HCT116 (cell line): ENCODE measurements around the gene PADI3. TPM values are rescaled to one million over a fixed set of nuclear protein-coding genes. Genes with fewer than 3 reads are reported as not detected.

Experiments
- ATAC-seq: fragments of 200-7000 bp; cut with Tn5 transposase; 2 replicates; pipeline ENCODE4 v1.9.1; 2020; ENCODE audit warnings: mild to moderate bottlenecking, moderate library complexity
- BruUV-seq: library from RNA; stranded (reverse); fragments of 400-500 nt; replicated peaks from 2 replicates; lab custom pipeline; 2021; lab: Mats Ljungman, UMichigan
- CTCF ChIA-PET: fragments of 300-600 bp; sonication (Branson Sonifier 250); formaldehyde crosslinking; loops from one replicate; lab custom pipeline; 2021; ENCODE audit warnings: antibody characterized with exemption; lab: Charles Lee
- POLR2A ChIA-PET: fragments of 300-600, 350-600 bp; sonication (Branson Sonifier 250); formaldehyde crosslinking; loops from one replicate; lab custom pipeline; 2021; ENCODE audit warnings: antibody characterized with exemption; lab: Charles Lee
- RAD21 ChIA-PET, 2 experiments: fragments of 300-600 bp; sonication (Branson Sonifier 250); formaldehyde crosslinking; loops; one replicate each; lab custom pipeline; 2023; ENCODE audit warnings: low total read pairs in 2 of 2; ENCODE audit not compliant: uncharacterized antibody in 2 of 2, unreplicated experiment in 2 of 2, low non-redundant PET in 1 of 2; lab: Charles Lee
- DNase-seq: peaks from one replicate; pipeline ENCODE4 v3.0.0-alpha.2; 2010; ENCODE audit warnings: low read depth, low spot score
- H2AFZ ChIP-seq: fragments of 200-600 bp; shearing (Covaris generic), sonication (generic); 2 replicates; pipeline ENCODE4 v1.6.1; 2017; ENCODE audit warnings: low read depth, mixed run types, mixed read lengths, antibody characterized with exemption, low read length; ENCODE audit not compliant: poor library complexity, severe bottlenecking
- H3K27ac ChIP-seq: 2 replicates; pipeline ENCODE4 v1.5.1; 2012; ENCODE audit warnings: low read depth, low read length
- H3K27me3 ChIP-seq: fragments of 200-600 bp; sonication (generic); 2 replicates; pipeline ENCODE4 v1.6.1; 2016; ENCODE audit warnings: mixed run types, low read length, mixed read lengths; ENCODE audit not compliant: insufficient read depth
- H3K36me3 ChIP-seq, 2 experiments: fragments of 200-500 bp in 1 of 2; fragments of 200-600 bp in 1 of 2; sonication (Bioruptor generic) in 1 of 2; sonication (generic) in 1 of 2; 2 replicates each; pipeline versions ENCODE4 v1.5.1 to v1.6.1; 2014 to 2016; ENCODE audit warnings: low read length in 2 of 2, inconsistent platforms in 1 of 2, mixed read lengths in 1 of 2, mixed run types in 1 of 2; ENCODE audit not compliant: insufficient read depth in 2 of 2, control insufficient read depth in 1 of 2
- H3K4me1 ChIP-seq, 2 experiments: fragments of 200-600 bp in 1 of 2; sonication (generic) in 1 of 2; 2 replicates each; pipeline versions ENCODE4 v1.5.1 to v1.6.1; 2012 to 2017; ENCODE audit warnings: low read length in 2 of 2, inconsistent platforms in 1 of 2, mild to moderate bottlenecking in 1 of 2, mixed read lengths in 1 of 2, mixed run types in 1 of 2, moderate library complexity in 1 of 2; ENCODE audit not compliant: insufficient read depth in 2 of 2, control insufficient read depth in 1 of 2
- H3K4me2 ChIP-seq: fragments of 200-600 bp; sonication (generic); 2 replicates; pipeline ENCODE4 v1.6.1; 2017; ENCODE audit warnings: mixed run types, low read length, mixed read lengths
- H3K4me3 ChIP-seq, 2 experiments: fragments of 200-600 bp in 1 of 2; sonication (generic) in 1 of 2; replicated peaks in 1 of 2; 2 replicates each; pipeline ENCODE4 v1.5.1; 2011 to 2016; ENCODE audit warnings: low read length in 2 of 2, control low read depth in 1 of 2, low read depth in 1 of 2, mild to moderate bottlenecking in 1 of 2, mixed read lengths in 1 of 2, mixed run types in 1 of 2
- H3K79me2 ChIP-seq: fragments of 200-600 bp; sonication (generic); 2 replicates; pipeline ENCODE4 v1.6.1; 2017; ENCODE audit warnings: mild to moderate bottlenecking, mixed run types, low read length, moderate library complexity, mixed read lengths; ENCODE audit not compliant: insufficient read depth
- H3K9ac ChIP-seq: fragments of 200-600 bp; sonication (generic); 2 replicates; pipeline ENCODE4 v1.6.1; 2016; ENCODE audit warnings: low read length, mixed read lengths
- H3K9me2 ChIP-seq: fragments of 200-600 bp; sonication (generic), shearing (Covaris generic); 2 replicates; pipeline ENCODE4 v1.6.1; 2017; ENCODE audit warnings: mixed run types, mild to moderate bottlenecking, moderate library complexity; ENCODE audit not compliant: insufficient read depth
- H3K9me3 ChIP-seq, 2 experiments: fragments of 200-500 bp in 1 of 2; fragments of 200-600 bp in 1 of 2; sonication (Bioruptor generic) in 1 of 2; sonication (generic) in 1 of 2; 2 replicates each; pipeline ENCODE4 v1.6.1; 2014 to 2017; ENCODE audit warnings: low read length in 2 of 2, mixed read lengths in 2 of 2, inconsistent platforms in 1 of 2, low read depth in 1 of 2, mild to moderate bottlenecking in 1 of 2, mixed run types in 1 of 2, moderate library complexity in 1 of 2; ENCODE audit not compliant: control insufficient read depth in 1 of 2, insufficient read depth in 1 of 2
- H4K20me1 ChIP-seq: fragments of 200-600 bp; sonication (generic), shearing (Covaris generic); 2 replicates; pipeline ENCODE4 v1.6.1; 2017; ENCODE audit warnings: mixed run types, mild to moderate bottlenecking, moderate library complexity; ENCODE audit not compliant: insufficient read depth
- CEBPB ChIP-seq: IDR thresholded peaks from 2 replicates; pipeline ENCODE4 v1.6.1; 2012; ENCODE audit warnings: low read depth
- EZH2 ChIP-seq: fragments of 200-600 bp; sonication (generic); IDR thresholded peaks from 2 replicates; pipeline ENCODE4 v1.6.1; 2017; ENCODE audit warnings: antibody characterized with exemption, mixed run types
- FOSL1 ChIP-seq: IDR thresholded peaks from 2 replicates; pipeline ENCODE4 v1.6.1; 2012; ENCODE audit warnings: low read depth
- MAX ChIP-seq: IDR thresholded peaks from 2 replicates; pipeline ENCODE4 v1.6.1; 2012
- POLR2AphosphoS5 ChIP-seq: IDR thresholded peaks from 2 replicates; pipeline ENCODE4 v1.6.1; 2011; ENCODE audit warnings: mild to moderate bottlenecking, low read depth, low read length, moderate library complexity
- TCF7L2 ChIP-seq: IDR thresholded peaks from 2 replicates; pipeline ENCODE4 v1.7.0; 2011; ENCODE audit warnings: borderline replicate concordance, inconsistent platforms; ENCODE audit not compliant: insufficient read depth, insufficient read length; ENCODE audit errors: extremely low read depth
- YY1 ChIP-seq: IDR thresholded peaks from 2 replicates; pipeline ENCODE4 v1.6.1; 2011; ENCODE audit warnings: low read length, low read depth, moderate library complexity, mild to moderate bottlenecking; ENCODE audit not compliant: insufficient replicate concordance; ENCODE audit errors: extremely low read depth
- ZNF274 ChIP-seq: fragments of 200-500 bp; sonication (Bioruptor generic); IDR thresholded peaks from 2 replicates; pipeline ENCODE4 v1.6.1; 2014; ENCODE audit warnings: mild to moderate bottlenecking, low read depth, low read length, inconsistent platforms
- intact Hi-C: fragments of 100-400 bp; cut with micrococcal nuclease; formaldehyde crosslinking; loops from 2 replicates; pipeline ENCODE4 v1.10.0; 2022
- total RNA-seq: library from RNA; stranded (reverse); gene quantifications from one replicate; pipeline ENCODE4 v1.2.1, GENCODE V29; 2021; ENCODE audit not compliant: unreplicated experiment

The PADI3 gene
- total RNA-seq, 1 experiment from 2014 or later = 0.93 TPM

- TF ChIP-seq EZH2 (no peak), MAX (peak; percentile 89)
Observed at GRCh38 chr1:17250601-17251000, 1.7 kb downstream of the PADI3 start (continued).

GRCh38 chr1:17251246-17251645, 2.3 kb downstream of the PADI3 start:
- no peaks in the 10 kb centered on the region for H3K9me2 ChIP-seq
- peak; percentile 13 for ATAC-seq
- no TSS peak for BruUV-seq
- peaks cover 34 to 52% of the 10 kb centered on the region in 2 experiments for H3K4me1 ChIP-seq
- ChIA-PET RAD21 (interaction anchor here in 1 of 2 experiments (1.0 kb wide), 1 partner anchor 8 kb away, joined by 3 read pairs; no protein-coding TSS in a partner anchor), CTCF (interaction anchor here (0.7 to 2.6 kb wide), 3 partner anchors 14 to 126 kb away, joined by 3 to 10 read pairs (median 3); no protein-coding TSS in a partner anchor), POLR2A (no interaction called here)
- peaks cover 3% of the 10 kb centered on the region for H3K27me3 ChIP-seq
- H3K9me3 ChIP-seq = no peaks in the 10 kb centered on the region
- intact Hi-C loops = no loop called here
- H3K9ac ChIP-seq = peak overlapping the region; percentile 22; the same call in 1 of the 2 replicates
- peak overlapping the region; percentile 62 for H3K4me2 ChIP-seq
- TF ChIP-seq ZNF274 = no peak
- TF ChIP-seq FOSL1 = no peak
- TF ChIP-seq YY1 = no peak
- TF ChIP-seq TCF7L2 = no peak
- no peak for TF ChIP-seq POLR2AphosphoS5
- no peak for TF ChIP-seq CEBPB
- no peaks in the 10 kb centered on the region for H4K20me1 ChIP-seq
- H3K27ac ChIP-seq = peak overlapping the region; percentile 12; the same call in 1 of the 2 replicates
- no peak overlapping the region for H3K4me3 ChIP-seq
- H3K79me2 ChIP-seq = no peaks in the 10 kb centered on the region
- DNase-seq = no peak
- H2AFZ ChIP-seq = no peak overlapping the region
- H3K36me3 ChIP-seq = no peaks in the 10 kb centered on the region
